HG03175 (cell line): ENCODE measurements around the gene DERL3.

ENCODE experiments used
- ATAC-seq: cut with Tn5 transposase; IDR thresholded peaks from one replicate; pipeline ENCODE4 v1.9.1; 2021; ENCODE audit warnings: mild to moderate bottlenecking, moderate library complexity; ENCODE audit not compliant: unreplicated experiment

DERL3 gene

DNA sequence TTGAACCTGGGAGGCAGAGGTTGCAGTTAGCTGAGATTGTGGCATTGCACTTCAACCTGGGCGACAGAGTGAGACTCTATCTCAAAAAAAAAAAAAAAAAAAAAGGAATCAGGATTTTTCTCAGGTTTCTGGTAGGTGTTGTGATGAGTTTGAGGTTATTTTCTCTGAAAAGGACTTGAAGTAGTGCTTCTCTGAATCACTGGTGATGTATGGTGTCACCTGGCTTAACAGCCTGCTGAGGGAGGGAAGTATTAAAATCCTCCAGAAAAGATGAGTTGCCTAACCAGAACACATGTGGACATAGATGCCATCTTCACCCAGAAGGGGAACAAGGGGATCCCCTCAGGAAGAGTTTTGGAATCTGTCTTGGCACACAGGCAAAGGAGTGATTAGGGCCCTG lies 32.0 kb downstream of the DERL3 start:
- ATAC-seq = no peak

DNA sequence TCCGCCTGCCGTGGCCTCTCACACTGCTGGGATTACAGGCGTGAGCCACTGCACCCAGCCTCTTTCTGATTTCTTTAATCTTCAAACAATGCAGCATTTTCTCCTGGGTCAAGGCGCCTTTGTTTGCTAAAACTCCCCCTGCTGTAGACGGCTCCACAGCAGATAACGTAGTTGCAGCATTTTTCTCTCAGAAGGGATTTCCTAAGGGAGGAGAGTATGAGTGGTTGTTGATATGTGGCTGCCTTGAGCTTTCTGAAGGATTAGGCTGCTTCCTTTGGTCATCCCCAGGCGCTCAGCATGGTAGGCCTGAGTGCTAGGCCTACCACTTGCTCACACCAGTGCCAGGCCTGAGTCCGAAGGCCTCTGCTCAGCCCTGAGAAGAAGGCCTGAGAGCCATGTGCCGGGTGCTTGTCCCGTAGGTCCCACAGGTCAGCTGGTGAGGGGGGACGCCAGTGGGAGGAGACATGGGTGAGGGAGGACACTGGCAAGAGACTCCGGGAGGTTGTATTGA lies 34.0 kb downstream of the DERL3 start:
- ATAC-seq = no peak

DNA sequence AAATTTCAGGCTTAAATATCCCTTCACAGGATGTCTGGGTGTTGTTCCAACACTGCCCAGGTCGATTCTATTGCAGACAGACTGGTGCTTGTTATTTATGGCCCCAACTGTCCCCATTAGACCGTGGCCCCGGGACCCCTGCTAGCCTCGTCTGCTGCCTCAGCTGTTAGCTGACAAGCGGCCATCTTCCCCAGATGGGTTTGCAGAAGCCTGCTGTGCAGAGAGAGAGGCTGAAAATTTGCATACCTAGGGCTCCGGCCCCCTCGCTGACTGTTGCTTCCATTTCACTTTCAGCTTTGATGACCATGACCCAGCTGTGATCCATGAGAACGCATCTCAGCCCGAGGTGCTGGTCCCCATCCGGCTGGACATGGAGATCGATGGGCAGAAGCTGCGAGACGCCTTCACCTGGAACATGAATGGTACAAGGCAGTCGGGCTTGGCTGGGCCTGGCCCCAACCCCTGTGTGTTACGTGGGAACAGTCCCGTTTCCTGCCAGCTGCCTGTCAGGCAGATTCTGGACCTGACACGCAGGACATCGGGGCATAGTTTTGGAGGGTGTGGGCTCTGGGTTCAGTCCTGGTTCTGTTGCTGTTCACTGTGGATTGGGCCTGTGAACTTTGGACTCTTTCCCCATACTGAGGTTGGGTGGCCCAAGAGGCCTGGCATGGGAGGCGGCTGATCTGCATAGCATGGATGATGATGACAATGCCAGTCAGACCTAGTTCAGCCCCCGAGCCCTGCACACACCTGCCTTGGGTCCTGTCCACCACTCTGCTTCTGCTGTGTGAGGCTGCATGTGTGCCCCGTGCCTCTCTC lies 35.6 kb downstream of the DERL3 start:
- no peak for ATAC-seq

DNA sequence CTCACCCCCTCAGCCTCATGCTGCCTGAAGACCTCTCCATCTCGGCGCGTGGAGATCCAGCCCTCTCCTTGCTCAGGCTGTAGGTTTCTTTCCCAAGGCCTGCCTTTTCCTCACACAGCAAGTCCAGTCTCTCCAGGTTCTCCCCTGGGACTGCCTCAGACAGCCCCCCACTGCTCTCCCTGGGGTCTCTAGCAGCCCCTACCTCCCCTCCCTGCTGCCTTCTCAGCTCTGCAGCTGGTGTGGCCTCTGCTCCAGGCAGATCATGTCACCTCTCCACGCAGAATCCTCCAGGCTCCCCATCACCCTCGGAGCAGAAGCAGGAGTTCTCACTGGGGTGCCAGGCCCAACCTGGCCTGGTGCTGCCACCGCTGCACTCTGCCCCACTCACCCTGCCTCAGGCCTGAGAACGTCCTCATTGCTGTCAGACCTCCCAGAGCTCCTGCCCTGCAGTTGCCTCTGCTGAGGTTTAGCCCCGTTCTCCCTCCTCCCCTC lies 36.9 kb downstream of the DERL3 start:
- no peak for ATAC-seq

DNA sequence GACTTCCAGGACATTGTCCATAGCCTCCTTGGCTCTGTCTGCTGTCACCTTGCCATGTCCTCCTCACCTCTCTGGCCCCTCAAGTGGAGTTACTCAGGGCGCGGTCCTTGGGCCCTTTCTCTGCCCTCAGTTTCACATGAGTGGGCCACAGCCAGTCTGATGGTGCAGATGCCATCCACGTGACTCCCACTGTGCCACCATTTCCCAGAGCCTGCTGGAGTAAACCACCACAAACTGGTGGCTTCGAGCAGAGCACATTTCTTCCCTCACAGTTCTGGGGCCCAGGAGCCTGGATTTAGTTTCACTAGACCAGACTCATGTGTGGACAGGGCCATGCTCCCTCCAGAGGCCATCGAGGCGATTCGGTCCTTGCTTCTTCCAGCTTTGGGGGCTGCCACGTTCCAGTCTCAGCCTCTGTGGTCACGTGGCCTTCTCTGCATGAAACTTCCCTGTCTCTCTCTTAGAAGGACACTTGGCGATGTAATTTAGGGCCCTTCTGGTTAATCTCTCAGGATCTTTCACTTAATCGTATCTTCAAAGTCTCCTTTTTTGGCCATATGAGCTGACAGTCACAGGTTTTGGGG lies 37.5 kb downstream of the DERL3 start:
- ATAC-seq = no peak

DNA sequence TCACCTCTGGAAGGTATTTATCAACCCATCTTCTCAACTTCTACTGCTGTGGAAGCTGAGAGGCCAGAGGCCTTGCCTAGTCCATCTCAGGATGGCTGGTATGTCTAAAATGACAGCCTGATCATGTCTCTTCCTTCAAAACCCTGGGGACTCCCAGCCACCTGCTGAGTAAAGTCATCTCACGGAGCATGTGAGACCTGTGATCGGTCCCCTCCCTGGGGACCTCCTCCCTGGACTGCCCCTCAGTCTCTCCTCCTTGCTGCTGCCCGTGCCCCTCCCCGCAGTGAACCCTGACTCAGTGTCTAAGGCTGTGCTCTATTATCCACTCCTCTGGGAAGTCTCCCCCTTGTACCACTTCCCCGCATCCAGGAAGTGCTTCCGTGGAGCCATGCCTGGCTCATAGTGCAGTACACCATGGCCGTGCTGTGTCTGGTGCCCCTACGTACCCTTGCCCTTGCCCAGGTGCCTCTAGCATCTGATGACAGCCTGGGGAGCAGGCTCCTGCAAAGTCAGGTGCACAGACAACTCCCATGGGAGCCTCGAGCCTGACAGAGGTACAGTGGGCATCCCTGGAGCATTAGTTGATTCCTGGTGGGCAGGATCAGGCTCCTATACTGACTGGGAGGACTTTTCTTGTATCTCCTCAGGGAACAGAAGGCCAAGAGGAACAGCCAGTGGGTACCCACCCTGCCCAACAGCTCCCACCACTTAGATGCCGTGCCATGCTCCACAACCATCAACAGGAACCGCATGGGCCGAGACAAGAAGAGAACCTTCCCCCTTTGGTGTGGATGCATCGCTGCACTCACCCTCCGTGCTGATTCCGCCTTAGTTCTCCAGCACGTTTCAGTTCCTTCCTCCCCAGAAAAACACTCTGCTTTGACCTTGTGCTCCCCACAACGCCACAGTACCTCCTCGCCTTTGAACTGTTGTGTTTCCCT lies 38.2 kb downstream of the DERL3 start:
- peak; percentile 58 for ATAC-seq

DNA sequence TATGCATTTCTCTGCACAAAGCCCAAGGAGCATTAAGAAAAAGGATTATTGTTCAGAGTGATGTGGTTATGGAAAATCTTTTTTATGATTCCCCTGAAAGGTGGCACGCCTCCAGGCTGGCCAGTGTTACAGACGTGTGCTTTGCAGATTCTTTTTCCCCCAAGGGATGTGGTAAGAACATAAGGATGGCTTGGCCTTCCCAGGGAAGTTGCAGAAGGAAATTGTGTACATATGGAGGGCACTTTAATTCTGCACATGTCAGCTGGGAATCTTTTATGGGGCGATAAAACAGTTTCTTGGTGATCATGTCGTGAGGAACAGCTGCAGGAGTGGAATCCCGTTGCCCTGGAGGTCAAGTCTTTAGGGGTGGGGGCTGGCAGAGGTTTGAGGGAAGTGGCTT lies 42.3 kb downstream of the DERL3 start:
- no peak for ATAC-seq

DNA sequence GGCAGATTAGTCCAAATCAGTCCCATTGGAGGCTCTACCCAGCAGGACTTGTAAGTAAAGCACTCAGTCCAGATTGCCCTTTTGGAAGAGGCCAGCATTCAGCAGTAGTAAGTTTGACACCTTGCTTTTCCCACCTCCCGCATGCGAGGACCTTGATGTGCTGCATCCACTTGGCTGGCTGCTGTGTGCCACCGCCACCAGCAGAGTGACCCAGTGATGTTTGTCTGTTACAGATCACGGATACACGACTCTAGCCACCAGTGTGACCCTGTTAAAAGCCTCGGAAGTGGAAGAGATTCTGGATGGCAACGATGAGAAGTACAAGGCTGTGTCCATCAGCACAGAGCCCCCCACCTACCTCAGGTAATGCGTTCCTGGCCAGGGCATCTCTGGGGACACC lies 45.5 kb downstream of the DERL3 start:
- no peak for ATAC-seq

DNA sequence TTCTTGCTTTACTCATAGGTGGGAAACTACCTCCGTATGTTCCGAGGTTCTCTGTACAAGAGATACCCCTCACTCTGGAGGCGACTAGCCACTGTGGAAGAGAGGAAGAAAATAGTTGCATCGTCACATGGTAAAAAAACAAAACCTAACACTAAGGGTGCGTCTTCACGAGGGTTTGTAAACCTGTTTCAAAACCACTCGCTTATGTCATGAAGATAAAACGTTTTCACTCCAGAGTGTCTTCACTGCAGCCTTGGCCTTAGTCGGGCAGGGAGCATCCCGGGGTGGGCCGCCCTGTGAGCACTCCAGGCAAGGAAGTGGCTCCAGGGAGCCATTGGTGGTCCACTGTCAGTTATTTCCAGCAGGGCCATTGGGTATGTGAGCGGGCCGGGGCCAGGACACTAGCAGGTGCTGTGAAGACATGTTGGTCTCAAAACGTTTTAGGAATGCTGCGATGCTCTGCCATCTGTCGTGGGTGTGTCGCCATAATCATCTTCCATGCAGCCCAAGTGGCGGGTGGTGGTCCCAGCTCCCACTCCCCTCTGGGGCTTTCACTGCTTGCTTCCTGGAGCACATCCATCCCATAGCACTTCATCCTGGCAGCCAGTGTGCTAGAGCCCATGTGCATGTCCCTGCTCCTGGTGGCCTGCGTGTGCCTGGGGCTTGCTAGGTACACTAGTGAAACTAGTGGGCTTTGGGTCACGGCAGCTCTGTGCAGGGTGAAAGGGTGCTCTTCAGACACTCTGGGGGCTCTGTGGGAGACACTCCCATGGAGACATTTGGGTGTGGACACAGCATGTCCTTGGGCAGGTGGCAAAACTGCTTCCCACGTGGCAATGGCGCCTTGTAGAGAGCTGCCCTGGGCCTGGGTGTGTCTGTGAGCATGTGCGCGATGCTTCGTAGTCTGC lies 46.8 kb downstream of the DERL3 start:
- no peak for ATAC-seq

DNA sequence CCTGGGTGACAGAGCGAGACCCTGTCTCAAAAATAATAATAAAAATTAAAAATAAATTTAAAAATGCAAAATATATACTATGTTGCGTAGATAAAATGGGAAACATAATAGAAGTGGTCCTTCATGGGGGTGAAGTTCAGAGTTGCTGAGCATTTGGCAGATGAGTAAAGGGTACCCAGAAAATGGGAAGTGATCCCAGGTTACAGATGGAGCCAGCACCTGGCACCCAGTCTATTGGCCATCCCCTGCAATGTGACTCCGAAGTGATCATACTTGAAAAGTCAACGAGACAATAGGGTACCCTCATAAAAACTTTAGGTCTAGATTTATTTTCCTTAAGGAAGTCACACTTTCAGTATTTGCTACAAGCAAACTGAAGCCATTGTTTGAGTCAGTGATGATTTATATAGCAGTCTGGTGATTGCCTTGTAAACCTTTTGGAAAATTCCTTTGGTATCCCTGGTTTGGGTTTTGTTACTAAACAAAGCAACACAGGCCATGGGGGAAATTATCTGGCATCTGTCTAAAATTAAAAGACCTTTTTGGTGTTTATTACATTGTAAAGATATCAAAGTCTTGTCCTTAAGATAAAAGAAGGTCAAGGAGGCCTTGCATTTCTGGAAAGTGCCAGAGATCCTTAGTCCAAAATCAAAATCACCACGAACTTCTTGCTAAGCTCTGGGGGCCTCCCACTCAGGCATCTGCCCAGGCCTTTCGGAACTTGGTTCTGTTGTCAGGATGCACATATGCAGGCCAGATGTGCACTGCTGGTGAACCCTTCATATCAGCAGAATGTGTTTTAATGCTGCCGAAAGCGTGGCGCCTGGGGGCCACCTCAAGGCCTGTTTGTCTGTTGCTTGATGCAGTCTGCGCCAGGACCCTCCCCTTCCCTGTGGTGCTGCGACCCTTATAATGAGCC lies 47.7 kb downstream of the DERL3 start:
- no peak for ATAC-seq

DNA sequence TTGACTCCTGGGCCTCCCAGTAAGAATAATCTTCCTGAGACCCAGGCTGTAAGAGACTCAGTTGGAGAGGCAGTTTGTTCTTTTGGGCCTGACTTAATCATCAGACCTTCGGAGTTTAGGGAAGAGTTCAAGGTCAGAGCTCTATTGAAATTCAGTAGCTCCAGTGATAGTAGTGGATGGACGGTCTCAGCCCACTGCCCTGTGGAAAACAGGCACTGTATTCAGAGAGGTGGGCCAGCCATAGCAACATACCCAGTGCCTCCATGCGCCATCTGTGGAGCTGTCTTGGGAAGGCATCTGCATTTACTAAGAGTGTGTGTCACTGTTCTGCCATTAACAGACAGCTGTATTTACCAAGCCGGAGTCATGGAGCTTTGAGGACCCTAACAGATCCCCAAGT lies 49.2 kb downstream of the DERL3 start:
- ATAC-seq = no peak

DNA sequence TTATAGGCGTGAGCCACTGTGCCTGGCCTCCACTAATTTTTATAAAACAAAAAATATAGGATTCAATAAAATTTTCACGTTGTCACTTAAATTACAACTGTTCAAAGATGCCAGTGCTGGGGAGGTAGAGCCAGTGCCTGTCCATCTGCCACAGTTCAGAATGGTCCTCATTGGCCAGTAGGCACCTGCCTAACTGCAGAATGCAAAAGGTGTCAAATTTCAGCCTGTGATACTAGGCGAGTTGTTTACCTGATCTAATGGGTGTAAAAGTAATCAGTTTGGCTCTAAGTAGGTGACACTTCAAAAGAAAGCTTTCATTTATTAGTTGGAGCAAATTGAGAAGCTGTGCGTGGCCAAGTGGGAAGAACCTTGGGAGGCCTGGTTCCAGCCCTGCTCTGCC lies 49.7 kb downstream of the DERL3 start:
- no peak for ATAC-seq

DNA sequence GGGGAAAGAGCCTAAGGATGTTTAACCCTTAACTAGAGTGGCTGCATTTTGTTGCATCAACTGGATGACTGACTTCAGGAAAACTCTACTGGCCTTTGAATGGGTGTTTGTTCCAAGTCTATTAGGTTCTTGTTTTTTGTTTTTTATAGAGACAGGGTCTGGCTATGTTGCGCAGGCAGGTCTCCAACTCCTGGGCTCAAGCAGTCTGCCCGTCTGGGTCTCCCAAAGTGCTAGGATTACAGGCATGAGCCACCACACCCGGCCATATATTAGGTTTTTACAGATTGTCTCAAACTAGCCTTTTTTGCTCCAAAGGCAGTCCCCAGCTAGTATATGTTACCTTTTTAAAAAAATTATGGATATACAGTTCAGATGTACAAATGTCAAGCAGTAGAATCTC lies 50.9 kb downstream of the DERL3 start:
- no peak for ATAC-seq

DNA sequence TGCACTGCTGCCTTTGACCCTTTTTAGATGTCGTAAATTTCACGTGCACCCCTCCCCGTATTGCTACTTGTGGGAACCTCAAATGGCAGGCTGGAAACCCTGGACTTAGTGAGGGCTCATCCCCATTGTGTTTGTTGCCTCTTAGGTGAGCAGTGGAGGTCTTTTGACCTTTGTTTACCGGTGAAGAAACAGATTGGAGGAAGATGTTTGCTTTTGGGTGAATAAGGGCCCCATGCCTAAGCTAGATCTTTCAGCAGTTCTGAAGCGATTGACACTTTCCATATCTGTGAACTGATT lies 51.3 kb downstream of the DERL3 start:
- ATAC-seq = peak; percentile 27

DNA sequence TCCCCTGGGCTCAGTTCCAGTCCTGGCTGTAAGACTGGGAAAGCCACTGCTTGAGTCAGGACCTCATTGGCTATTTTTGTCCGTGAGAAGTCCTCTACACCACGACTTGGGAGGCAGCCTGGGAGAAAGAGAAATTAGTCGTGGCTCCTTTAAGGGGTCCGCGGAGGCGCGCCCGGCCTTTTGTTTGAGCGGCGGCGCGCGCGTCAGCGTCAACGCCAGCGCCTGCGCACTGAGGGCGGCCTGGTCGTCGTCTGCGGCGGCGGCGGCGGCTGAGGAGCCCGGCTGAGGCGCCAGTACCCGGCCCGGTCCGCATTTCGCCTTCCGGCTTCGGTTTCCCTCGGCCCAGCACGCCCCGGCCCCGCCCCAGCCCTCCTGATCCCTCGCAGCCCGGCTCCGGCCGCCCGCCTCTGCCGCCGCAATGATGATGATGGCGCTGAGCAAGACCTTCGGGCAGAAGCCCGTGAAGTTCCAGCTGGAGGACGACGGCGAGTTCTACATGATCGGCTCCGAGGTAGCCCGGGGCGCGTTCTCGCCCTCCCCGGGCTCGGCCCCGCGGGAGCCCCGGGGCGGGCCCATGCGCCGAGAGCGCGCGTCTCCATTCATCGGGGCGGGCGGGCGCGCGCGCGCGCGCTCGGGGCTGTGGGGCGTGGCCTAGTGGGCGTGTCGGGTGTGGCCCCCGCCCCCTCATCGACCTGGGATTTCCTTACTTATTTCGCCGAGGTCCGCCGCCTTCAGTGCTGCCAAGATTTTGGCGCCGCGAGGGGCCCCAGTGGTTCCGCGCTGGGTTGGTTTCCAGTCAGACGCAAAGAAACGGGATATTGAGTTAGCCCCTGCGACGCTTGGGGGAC lies 51.8 kb downstream of the DERL3 start, which contains the start of gene SMARCB1:
SMARCB1 (plus strand) TSS at position 215 of the 848 bp plus-strand sequence; CDS start at position 419, 204 bp downstream.
- peak; percentile 65 for ATAC-seq

DNA sequence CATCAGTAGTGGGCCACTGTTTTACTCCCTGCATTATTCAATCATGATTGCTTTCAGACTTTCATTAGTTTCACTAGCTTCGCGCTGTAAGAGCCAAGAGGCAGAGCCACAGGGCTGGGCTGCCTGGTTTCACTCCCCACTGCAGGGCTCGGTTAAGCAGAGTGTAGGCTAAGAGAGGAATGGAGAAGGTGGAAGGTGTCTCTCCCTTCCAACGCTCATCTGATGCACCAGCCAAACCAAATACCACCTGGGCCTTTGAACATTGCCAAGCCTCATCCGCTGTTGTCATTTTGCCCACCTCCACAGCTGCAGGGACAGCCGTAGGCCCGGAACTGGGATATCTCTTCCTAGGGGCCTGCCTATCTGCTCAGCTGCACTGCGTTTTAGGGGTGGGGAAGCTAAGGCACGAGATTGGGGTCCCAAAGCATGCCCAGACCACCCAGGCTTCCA lies 52.5 kb downstream of the DERL3 start:
- no peak for ATAC-seq
